ENCODE measurements around the gene ZNF221.
A peak's percentile ranks its signal among the peaks of the same experiment; 100 is the strongest.
"Not testable (repeated sequence)": the region's sequence is repeated elsewhere in the genome, so short reads cannot be mapped to it uniquely, and the experiment has no call there.

Gene ZNF221

GRCh38 chr19:43950834-43951645 lies at the start of gene ZNF221:
TSS of gene ZNF221 (plus strand) at chr19:43951228. CDS start at chr19:43962727, 11,499 bp downstream.
- peak; percentile 98 for DNase-seq

- DNase-seq, result peak; percentile 71
These were observed 49.3 kb upstream of the ZNF221 start for GRCh38 chr19:43901395-43902390.

DNA sequence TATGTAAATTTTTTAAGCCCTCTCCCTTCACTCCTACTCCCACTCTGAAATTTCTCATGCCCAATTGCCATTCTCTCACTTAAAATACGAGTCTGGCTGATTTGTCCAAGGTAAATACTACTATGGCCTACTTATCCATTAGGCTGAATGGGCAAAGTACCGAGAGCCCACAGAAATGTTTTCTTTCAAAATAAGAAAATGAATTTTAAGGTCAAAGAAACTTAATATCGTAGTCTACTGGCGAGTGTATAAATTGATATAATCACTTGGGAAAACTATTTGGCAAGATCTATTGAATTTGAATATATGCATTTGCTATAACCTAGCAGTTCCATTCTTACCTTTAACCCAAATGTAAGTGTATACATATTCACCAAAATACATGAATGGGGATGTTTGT lies 48.6 kb upstream of the ZNF221 start:
- no peak for DNase-seq

DNA sequence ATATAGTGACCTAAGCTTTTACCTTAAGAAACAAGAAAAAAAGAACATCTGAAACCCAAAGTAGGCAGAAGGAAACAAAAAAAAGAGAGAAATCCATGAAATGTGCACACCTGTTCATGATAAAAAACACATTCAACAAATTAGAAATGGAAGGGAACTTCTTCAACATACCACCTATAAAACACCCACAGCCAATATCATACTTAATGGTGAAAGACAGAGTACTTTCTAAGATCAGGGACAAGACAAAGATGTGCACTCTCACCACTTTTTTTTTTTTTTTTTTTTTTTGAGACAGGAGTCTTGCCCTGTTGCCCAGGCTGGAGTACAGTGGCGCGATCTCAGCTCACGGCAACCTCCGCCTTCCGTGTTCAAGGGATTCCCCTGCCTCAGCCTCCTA lies 45.1 kb upstream of the ZNF221 start:
- no peak for DNase-seq

GRCh38 chr19:43906774-43907173 lies 44.3 kb upstream of the ZNF221 start:
- no peak for DNase-seq

- DNase-seq, result no peak
These were observed 42.4 kb upstream of the ZNF221 start for GRCh38 chr19:43908659-43909058.

- DNase-seq, result no peak
These were observed 40.1 kb upstream of the ZNF221 start for GRCh38 chr19:43910884-43911283.

DNA sequence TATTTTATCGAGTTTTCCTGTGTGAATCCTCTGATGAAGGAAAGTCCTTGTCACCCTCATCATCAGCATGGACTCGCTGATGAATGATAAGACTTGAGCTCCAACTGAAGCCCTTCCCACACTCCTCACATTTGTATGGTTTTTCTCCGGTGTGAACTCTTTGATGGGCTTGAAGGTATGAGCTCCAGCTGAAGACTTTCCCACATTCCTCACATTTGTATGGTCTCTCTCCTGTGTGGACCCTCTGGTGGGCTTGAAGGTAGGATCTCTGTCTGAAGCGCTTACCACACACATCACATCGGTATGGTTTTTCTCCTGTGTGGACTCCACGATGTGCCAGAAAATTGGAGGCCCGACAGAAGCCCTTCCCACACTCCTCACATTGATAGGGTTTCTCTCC lies 37.6 kb upstream of the ZNF221 start:
- no peak for DNase-seq

GRCh38 chr19:43914051-43914450 lies 37.0 kb upstream of the ZNF221 start:
- DNase-seq, result no peak

GRCh38 chr19:43923875-43924274 lies 27.2 kb upstream of the ZNF221 start:
- DNase-seq, result no peak

DNA sequence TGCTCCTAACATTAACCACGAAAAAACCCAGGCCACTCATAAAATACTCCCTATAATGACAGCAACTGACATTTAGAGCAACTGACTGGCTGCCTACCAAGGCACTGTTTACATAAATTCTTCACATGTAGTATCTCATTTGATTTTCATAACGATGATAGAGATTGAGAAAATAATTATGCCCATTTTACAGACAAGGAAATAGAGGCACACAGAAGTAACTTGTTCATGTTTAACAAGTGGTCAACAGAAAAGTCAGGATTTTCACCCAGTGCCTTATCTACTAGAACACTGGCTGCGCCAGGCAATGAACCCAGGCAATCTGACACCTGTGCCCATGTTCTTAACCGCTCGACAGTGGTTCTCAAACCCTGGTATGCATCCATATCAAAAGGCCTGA lies 22.2 kb upstream of the ZNF221 start:
- no peak for DNase-seq

DNA sequence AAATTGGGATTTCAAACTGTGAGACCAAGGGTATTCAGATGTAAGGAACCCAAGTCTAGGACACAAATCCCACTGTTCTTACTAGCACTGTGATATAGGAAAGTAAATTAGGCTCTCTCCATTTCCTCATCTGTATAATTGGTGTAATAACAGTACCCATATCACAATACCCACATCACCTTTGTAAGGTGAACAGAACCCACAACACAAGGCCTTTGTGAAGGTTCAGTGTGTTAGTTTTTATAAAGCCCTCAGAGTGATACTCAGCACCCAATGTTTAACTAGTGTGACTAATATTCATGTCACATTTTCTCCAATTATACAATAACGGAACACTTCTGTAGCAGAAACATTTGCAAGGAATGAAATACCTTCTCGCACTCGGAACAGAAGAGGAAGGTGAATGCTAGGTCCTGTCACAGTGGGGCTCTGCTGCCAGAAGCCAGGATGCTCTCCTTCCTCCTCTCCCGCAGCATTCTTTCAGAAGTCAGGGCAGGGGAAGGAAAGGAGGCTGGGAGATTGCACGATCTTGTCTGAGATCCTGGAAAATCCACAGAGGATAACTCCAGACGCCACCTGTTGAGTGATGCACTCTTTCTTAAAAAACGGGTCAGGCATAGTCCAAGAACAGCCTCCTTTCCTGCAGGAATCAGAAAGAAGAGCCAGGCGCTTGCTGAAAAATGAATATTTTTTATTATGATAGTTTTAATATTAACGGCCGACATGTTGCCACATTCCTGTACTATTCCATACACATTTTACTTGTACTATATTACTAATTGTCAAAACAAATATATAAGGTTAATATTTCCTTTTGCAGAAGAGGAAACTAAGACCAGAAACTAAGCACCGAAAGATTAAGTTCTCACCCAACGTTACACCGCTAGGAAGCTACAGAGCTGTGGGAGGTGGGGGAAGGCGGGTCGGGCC lies 16.7 kb upstream of the ZNF221 start:
- peak; percentile 0 for DNase-seq

DNA sequence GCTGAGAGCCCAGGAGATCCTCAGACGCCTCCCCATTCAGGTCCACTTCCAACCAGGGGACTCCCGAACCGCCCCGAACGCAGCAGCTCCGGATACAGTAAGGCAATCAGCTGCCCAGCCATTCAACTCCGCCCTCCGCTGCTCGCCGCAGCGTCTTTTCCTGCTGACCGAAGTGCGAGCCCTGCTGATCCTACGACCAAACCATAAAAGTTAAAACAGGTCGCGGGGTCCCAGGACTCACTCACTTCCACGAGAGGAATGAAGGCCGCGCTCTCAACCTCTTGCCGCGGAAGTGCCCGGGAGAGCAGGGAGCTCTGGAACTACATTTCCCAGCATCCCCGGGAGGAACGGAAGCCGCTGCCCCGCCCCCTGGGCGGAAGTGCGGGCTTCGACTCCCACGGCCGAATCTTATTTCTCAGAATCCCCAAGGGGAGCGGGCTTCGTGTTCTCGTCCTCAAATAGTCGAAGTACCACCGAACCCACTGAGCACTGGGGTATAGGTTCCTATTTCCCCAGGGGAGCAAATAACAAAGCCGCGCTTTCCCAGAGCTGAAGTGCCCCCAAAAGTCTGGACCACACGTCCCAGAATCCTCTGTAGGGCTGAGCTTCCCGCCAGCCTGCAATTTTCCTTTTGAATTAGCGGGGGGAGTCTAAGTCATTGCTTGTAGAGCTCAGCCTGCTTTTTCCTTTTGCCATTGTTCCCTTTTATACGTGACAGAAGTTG lies 15.9 kb upstream of the ZNF221 start, which contains the start of gene ZNF45:
TSS of gene ZNF45 (minus strand) at position 298 of the 724 bp plus-strand sequence. CDS start 13,097 bp downstream, outside the sequence.
- peak; percentile 93 for DNase-seq

DNA sequence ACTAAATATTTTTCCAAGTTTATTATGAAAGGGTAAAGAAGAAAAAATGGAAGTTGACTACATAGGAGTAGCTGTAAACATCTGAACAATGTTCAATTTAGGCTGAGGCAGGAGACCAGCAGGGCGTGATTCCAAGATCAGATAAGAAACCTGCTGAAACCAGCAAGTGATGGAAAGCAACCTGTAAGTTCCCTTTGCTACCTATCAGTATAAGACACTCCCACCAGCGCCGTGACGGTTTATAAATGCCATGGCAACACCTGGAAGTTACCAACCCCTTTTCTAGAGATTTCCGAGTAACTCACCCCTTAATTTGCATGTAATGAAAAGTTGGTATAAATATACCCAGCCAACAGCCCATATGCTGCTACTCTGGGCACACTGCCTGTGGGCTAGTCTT lies 14.8 kb upstream of the ZNF221 start:
- no peak for DNase-seq

DNA sequence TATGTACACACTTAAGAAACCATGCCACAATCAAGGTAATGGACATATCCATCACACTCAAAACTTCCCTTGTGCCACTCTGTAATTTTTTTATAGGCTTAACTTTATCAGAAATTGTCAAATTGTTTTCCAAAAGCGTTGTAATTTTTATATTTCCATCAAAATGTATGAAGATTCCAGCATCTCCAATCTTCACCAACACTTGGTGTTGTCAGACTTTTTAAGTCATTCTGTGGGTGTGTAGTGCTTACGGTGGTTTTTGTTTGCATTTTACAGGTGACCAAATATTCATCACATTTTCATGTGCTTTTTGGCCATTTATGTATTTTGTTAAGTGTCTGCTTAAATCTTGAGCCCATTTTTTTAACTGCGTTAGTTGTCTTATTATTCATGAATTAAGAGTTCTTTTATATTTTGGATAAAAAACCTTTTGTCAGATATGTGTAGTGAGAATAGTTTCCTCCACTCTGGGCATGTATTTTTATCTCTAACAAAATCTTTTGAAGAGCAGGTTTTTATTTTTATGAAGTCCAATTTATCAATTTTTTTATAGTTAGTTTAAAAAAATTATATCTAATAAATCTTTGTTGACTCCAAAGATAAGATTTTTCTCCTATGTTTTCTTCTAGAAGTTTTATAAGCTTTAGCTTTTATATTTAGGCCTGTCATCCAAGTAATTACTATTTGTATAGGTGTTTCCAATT lies 11.3 kb upstream of the ZNF221 start:
- no peak for DNase-seq

- DNase-seq, result no peak
These were observed 10.3 kb upstream of the ZNF221 start for GRCh38 chr19:43940719-43941118.

DNA sequence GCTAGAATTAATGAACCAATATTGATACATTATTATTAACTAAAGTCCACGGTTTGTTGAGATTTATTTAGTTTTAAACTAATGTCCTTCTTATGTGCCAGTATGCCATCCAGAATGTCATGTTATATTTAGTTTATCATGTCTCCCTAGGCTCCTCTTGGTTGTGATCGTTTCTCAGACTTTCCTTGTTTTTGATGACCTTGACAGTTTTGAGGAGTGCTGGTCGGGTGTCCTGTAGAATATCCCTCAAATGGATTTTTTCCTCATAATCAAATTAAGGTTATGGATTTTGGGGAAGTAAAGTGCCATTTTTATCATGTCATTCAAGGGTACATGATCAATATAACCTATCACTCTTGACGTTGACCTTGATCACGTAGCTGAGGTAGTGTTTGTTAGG lies 9.8 kb upstream of the ZNF221 start:
- no peak for DNase-seq

DNA sequence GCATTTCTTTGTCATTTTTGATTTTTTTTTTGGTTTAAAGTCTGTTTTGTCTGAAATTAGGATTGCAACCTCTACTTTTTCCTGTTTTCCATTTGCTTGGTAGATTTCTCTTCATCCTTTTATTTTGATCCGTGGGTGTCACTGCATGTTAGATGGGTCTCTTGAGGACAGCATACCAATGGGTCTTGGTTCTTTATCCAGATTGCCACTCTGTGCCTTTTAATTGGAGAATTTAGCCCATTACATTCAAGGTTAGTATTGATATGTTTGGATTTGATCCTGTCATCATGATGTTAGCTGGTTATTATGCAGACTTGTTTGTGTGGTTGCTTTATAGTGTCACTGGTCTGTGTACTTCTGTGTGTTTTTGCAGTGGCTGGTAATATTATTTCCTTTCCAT lies 3.6 kb upstream of the ZNF221 start:
- not testable (repeated sequence) for DNase-seq

DNA sequence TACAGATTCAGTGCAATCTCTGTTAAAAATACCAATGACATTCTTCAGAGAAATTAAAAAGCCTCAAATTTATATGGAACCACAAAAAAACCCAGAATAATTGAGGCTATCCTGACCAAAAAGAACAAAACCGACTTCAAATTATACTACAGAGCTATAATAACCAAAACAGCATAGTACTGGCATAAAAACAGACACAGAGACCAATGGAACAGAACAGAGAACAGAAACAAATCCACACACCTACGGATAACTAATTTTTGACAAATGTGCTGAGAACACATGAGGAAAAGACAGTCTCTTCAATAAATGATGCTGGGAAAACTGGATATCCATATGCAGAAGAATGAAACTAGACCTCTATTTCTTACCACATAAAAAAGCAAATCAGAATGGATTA lies 1.2 kb upstream of the ZNF221 start:
- not testable (repeated sequence) for DNase-seq

DNA sequence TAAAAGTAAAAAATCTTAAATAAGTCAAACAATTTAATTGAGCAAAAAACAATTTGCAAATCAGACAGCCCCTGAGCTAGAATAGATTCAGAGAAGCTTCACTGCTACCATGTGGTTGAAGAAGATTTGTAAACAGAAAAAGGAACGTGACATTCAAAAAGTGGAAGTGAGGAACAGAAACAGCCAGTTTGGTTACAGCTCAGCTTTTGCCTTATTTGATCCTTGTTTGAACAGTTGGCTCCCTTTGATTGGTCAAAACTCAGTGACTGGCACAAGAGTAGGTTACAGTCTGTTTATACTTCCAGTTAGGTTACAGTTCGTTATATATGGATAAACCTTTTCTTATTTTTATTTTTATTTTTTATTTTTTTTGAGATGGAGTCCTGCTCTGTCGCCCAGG lies 5.8 kb downstream of the ZNF221 start:
- DNase-seq, result peak; percentile 64

DNA sequence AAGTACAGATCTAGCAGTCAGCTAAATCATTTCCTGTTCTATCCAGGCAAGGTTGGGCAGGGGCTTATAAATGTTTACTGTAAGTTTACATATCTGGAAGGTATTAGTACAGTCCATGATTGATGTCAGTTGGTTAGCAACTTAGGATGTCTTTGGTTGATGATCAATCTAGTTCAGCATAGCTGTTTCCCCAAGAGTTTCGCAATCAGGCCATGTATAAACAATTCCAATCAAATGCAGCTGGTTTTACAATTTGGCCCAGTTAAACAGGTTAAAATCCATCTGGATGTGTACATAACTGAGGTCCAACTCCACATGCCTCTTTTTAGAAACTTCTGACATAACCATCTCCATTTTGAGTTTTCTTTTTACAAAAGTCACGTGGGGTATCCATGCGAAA lies 6.9 kb downstream of the ZNF221 start:
- DNase-seq, result no peak
